Prostate gland (tissue), 2 donors: ENCODE data around the gene USP22. TPM values are rescaled to one million over a fixed set of nuclear protein-coding genes. Genes with fewer than 3 reads are reported as not detected.

ENCODE experiments used
- DNase-seq: peaks from one replicate; pipeline ENCODE4 v3.0.0-alpha.2; 2019; ENCODE audit warnings: low spot score
- H3K27ac ChIP-seq, 2 donors: fragments of 200-600 bp; sonication (generic); 2 replicates each; pipeline ENCODE4 v1.5.1; 2017 to 2019
- H3K27me3 ChIP-seq: fragments of 200-600 bp; sonication (generic); replicated peaks from 2 replicates; pipeline ENCODE4 v1.5.1; 2019; ENCODE audit not compliant: insufficient read depth
- H3K36me3 ChIP-seq, 2 donors: fragments of 200-600 bp; sonication (generic); 1 replicate in 1 of 2; 2 replicates in 1 of 2; pipeline versions ENCODE4 v1.5.1 to v1.8.1; 2017 to 2019
- H3K4me1 ChIP-seq: fragments of 200-600 bp; sonication (generic); replicated peaks from 2 replicates; pipeline ENCODE4 v1.5.1; 2019
- H3K4me3 ChIP-seq, 2 donors: fragments of 200-600 bp; sonication (generic); 2 replicates each; pipeline ENCODE4 v1.5.1; 2017 to 2019
- H3K9me3 ChIP-seq: fragments of 200-600 bp; sonication (generic); 2 replicates; pipeline ENCODE4 v1.5.1; 2017
- CTCF ChIP-seq, 4 experiments: fragments of 200-600 bp in 2 of 4; fragments of 450-650 bp in 2 of 4; sonication (generic) in 2 of 4; IDR thresholded peaks; 1 replicate in 3 of 4; 2 replicates in 1 of 4; pipeline ENCODE4 v1.5.1; 2016 to 2019; ENCODE audit warnings: antibody characterized with exemption in 4 of 4, mild to moderate bottlenecking in 2 of 4, moderate library complexity in 2 of 4
- POLR2A ChIP-seq: fragments of 450-650 bp; IDR thresholded peaks from one replicate; pipeline ENCODE4 v1.6.1; 2016; ENCODE audit warnings: antibody characterized with exemption, mild to moderate bottlenecking
- POLR2AphosphoS5 ChIP-seq: sonication (generic); formaldehyde crosslinking; IDR thresholded peaks from one replicate; pipeline ENCODE4 v1.6.1; 2017; ENCODE audit warnings: antibody characterized with exemption
- WGBS: methylation state at CpG from one replicate; pipeline ENCODE4 v1.1.5; 2018; 5-methylcytosine and 5-hydroxymethylcytosine counted together
- intact Hi-C: fragments of 100-400 bp; cut with DNase I; formaldehyde crosslinking; loops from one replicate; pipeline ENCODE4 v1.14.2; 2022
- total RNA-seq, 2 donors: library from RNA; depleted of rRNA; stranded (reverse); fragments of >200 nt; gene quantifications; one replicate each; pipeline ENCODE4 v1.1.0, GENCODE V29; 2016

The USP22 gene
- total RNA-seq, 2 donors from 2014 or later: 133 to 242 TPM

DNA sequence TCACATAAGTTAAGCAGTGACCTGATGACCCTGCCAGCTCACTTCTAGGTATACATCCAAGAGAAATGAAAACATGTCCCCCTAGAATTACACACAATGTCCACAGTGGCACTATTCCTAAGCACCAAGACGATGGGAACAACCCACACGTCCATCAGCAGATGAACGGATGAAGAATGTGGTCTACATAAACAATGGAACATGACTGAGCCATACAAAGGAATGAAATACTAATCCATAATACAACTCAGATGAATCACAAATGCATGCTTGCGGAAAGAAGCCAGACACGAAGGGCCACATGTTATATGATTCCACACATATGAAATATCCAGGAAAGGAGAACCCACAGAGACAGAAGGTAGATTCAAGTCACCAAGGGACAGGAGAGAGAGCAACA lies 17.4 kb downstream of the USP22 start:
- TF ChIP-seq POLR2A (no peak), CTCF (IDR thresholded peaks at IDR 0.05) (no peak), POLR2AphosphoS5 (no peak)
- DNase-seq: no peak
- H3K4me1 ChIP-seq: no peaks in the 10 kb centered on the region
- WGBS: 66% methylated on average over 5 of the region's 5 CpGs
- H3K36me3 ChIP-seq: no peaks in the 10 kb centered on the region
- no peak overlapping the region for H3K4me3 ChIP-seq
- intact Hi-C loops: no loop called here
- H3K27me3 ChIP-seq: no peaks in the 10 kb centered on the region
- H3K9me3 ChIP-seq: no peaks in the 10 kb centered on the region
- no peak overlapping the region for H3K27ac ChIP-seq

DNA sequence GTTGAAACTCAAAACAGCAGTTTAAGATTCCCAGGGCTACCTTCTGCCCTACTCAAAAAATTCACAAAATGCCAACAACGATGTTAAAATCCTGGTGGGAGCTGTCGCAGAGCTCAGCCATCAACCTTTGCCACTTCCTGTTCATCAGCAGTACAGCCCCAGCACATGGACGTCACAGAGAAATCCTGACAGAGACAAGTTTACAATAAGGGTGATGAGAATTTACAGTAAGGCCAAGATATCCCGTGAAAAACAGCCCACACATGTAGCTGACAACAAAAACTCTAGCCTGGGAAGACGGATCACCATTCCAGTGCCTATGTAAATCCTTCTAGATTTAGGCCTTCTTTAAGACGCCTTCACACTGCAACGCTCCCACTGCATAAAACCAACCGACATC lies 18.8 kb downstream of the USP22 start:
- Histone ChIP-seq H3K4me3 (no peak overlapping the region), H3K27ac (no peak overlapping the region), H3K27me3 (no peaks in the 10 kb centered on the region), H3K4me1 (no peaks in the 10 kb centered on the region), H3K9me3 (no peaks in the 10 kb centered on the region), H3K36me3 (peaks cover 0 to 3% of the 10 kb centered on the region in 2 donors)
- intact Hi-C loops: no loop called here
- TF ChIP-seq CTCF (IDR thresholded peaks at IDR 0.05) (no peak), POLR2AphosphoS5 (no peak), POLR2A (no peak)
- WGBS: 28% methylated on average over 8 of the region's 8 CpGs
- DNase-seq: no peak

- no peak for DNase-seq
- H3K36me3 ChIP-seq: peaks cover 14 to 25% of the 10 kb centered on the region in 2 donors
- intact Hi-C loops: no loop called here
Observed at GRCh38 chr17:21021208-21021803, 21.5 kb downstream of the USP22 start.

GRCh38 chr17:21020622-21021021 lies 22.2 kb downstream of the USP22 start:
- no peak overlapping the region for H3K4me3 ChIP-seq
- H3K27ac ChIP-seq: no peak overlapping the region
- WGBS: 52% methylated on average over 10 of the region's 10 CpGs
- no peak for DNase-seq
- TF ChIP-seq CTCF (IDR thresholded peaks at IDR 0.05) (no peak), POLR2AphosphoS5 (no peak), POLR2A (no peak)
- no peaks in the 10 kb centered on the region for H3K9me3 ChIP-seq
- H3K36me3 ChIP-seq: peaks cover 16 to 32% of the 10 kb centered on the region in 2 donors
- H3K4me1 ChIP-seq: no peaks in the 10 kb centered on the region
- H3K27me3 ChIP-seq: no peaks in the 10 kb centered on the region
- intact Hi-C loops: no loop called here

More at GRCh38 chr17:21021208-21021803, 21.5 kb downstream of the USP22 start:
- H3K27me3 ChIP-seq: no peaks in the 10 kb centered on the region
- TF ChIP-seq POLR2A (no peak), POLR2AphosphoS5 (no peak), CTCF (IDR thresholded peaks at IDR 0.05) (no peak)
- 70% methylated on average over 7 of the region's 7 CpGs for WGBS
- H3K4me3 ChIP-seq: no peak overlapping the region
- H3K27ac ChIP-seq: no peak overlapping the region
- no peaks in the 10 kb centered on the region for H3K4me1 ChIP-seq
- no peaks in the 10 kb centered on the region for H3K9me3 ChIP-seq

GRCh38 chr17:21019976-21020586 lies 22.7 kb downstream of the USP22 start:
- Histone ChIP-seq H3K4me3 (no peak overlapping the region), H3K27me3 (no peaks in the 10 kb centered on the region), H3K9me3 (no peaks in the 10 kb centered on the region), H3K4me1 (no peaks in the 10 kb centered on the region), H3K27ac (peak overlapping the region in 1 of 2 donors; percentile 32), H3K36me3 (peaks cover 22 to 33% of the 10 kb centered on the region in 2 donors)
- WGBS: 49% methylated on average over 6 of the region's 6 CpGs
- DNase-seq: no peak
- TF ChIP-seq CTCF (IDR thresholded peaks at IDR 0.05) (no peak), POLR2AphosphoS5 (peak; percentile 15)
- intact Hi-C loops: no loop called here
